H1 (cell line): ENCODE results near the gene CCIN.

ENCODE experiments used
- CTCF ChIP-seq, 3 experiments: IDR thresholded peaks; 1 replicate in 2 of 3; 2 replicates in 1 of 3; pipeline versions ENCODE4 v1.5.1 to v1.6.1; 2011; ENCODE audit warnings: low read length in 3 of 3, mild to moderate bottlenecking in 3 of 3, inconsistent platforms in 2 of 3, low read depth in 1 of 3, moderate library complexity in 1 of 3; ENCODE audit not compliant: insufficient read depth in 1 of 3; ENCODE audit errors: control extremely low read depth in 1 of 3
- PHF8 ChIP-seq: fragments of 200-600 bp; sonication (generic); conservative IDR thresholded peaks from 2 replicates; pipeline ENCODE4 v1.7.1; 2012; ENCODE audit warnings: low read depth, mild to moderate bottlenecking, inconsistent platforms, low read length, moderate library complexity
- POLR2AphosphoS5 ChIP-seq: IDR thresholded peaks from 2 replicates; pipeline ENCODE4 v1.6.1; 2011; ENCODE audit warnings: low read depth, low read length

GRCh38 chr9:36138901-36139300, 30.3 kb upstream of the CCIN start:
- TF ChIP-seq CTCF (IDR thresholded peaks at IDR 0.05; ENCODE audit: control extremely low read depth in 1 of 3, insufficient read depth in 1 of 3, low read depth in 1 of 3, low read length in 3 of 3) (no peak), POLR2AphosphoS5 (no peak), PHF8 (no peak)
